ENCODE measurements around the gene EFNA5. TPM values are rescaled to one million over a fixed set of nuclear protein-coding genes. Genes with fewer than 3 reads are reported as not detected.
"Not testable (repeated sequence)": the region's sequence is repeated elsewhere in the genome, so short reads cannot be mapped to it uniquely, and the experiment has no call there.

The EFNA5 gene
- total and polyA plus RNA-seq, 2 donors, result 1.7 to 3.6 TPM

DNA sequence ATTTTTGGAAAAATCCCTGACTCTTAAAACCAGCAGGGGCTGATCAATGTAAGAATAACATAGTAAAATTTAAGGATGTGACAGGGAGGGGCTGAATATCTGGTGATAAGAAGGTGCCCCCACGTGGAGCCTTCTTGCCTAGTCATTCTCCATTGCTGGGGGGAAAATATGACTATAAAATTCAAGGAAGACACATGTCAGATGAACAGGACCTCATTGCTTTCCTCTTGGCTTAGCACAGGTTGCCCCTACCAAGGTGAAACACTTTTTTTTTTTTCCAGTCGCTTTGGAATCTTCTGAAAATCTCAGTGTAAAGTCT lies 310.9 kb downstream of the EFNA5 start:
- WGBS, result 48% methylated on average over 2 of the region's 2 CpGs

DNA sequence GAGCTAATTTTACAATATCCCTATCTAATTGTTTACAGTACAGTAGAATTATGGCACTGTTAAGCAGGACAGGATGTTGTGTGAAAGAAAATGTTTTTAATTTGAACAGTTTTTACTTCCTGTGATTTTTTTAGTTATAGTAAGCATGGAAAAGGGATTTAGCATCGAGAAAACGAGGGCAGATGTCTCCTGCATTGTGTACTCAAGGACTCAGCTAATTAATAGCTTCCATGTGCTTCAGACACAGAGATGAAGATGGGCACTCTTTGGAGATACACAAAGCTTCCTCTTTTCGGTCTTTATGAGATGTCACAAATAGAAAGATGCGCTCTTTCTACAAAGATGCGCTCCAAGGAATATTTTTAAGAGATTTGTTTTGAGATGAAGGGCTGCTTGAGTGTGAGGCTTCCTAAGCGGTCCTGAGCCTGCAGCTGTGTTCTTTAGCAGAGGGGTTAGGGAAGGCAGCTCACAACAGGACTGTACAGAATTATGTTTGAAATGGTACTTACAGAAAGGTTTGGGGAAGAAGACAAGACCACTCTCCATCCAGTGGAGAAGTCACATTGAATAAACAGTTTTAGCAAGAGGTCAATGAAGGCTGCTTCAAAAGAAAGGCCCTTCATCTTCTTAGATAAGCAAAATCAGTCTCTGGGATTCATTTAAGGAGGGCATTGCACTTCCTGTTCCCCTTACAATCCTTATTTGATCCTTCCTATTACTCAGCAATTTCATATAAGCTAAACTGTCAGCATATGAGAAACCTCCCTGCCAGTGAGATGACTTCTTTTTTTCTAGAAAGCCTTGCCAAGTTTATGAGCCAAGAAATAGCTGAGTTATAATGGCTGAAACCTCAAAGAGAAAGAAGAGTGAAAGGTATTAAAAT lies 311.5 kb downstream of the EFNA5 start:
- Histone ChIP-seq H3K36me3 (ENCODE audit: control insufficient read depth in 2 of 2, insufficient read depth in 2 of 2, low read length in 1 of 2) (no peaks in the 10 kb centered on the region), H3K4me1 (ENCODE audit: control insufficient read depth in 2 of 2, insufficient read depth in 2 of 2, low read length in 2 of 2) (no peaks in the 10 kb centered on the region), H3K9me3 (ENCODE audit: control insufficient read depth in 2 of 2, insufficient read depth in 1 of 2, low read length in 1 of 2) (no peaks in the 10 kb centered on the region), H3K27ac (ENCODE audit: low read depth in 1 of 2, low read length in 1 of 2) (no peak overlapping the region), H3K27me3 (ENCODE audit: control insufficient read depth in 2 of 2, insufficient read depth in 1 of 2, low read length in 1 of 2) (no peaks in the 10 kb centered on the region), H3K4me3 (ENCODE audit: low read length in 2 of 2) (no peak overlapping the region)
- WGBS, result 93% methylated on average over 6 of the region's 6 CpGs
- DNase-seq (ENCODE audit: low read depth in 6 of 9, low spot score in 9 of 9), result no peak

More for the DNA sequence above, 310.9 kb downstream of the EFNA5 start:
- H3K9me3 ChIP-seq (ENCODE audit: control insufficient read depth in 2 of 2, insufficient read depth in 1 of 2, low read length in 1 of 2), result no peaks in the 10 kb centered on the region
- no peaks in the 10 kb centered on the region for H3K4me1 ChIP-seq (ENCODE audit: control insufficient read depth in 2 of 2, insufficient read depth in 2 of 2, low read length in 2 of 2)
- no peaks in the 10 kb centered on the region for H3K27me3 ChIP-seq (ENCODE audit: control insufficient read depth in 2 of 2, insufficient read depth in 1 of 2, low read length in 1 of 2)
- no peak overlapping the region for H3K27ac ChIP-seq (ENCODE audit: low read depth in 1 of 2, low read length in 1 of 2)
- H3K4me3 ChIP-seq (ENCODE audit: low read length in 2 of 2), result no peak overlapping the region
- no peak for DNase-seq (ENCODE audit: low read depth in 6 of 9, low spot score in 9 of 9)
- H3K36me3 ChIP-seq (ENCODE audit: control insufficient read depth in 2 of 2, insufficient read depth in 2 of 2, low read length in 1 of 2), result no peaks in the 10 kb centered on the region

DNA sequence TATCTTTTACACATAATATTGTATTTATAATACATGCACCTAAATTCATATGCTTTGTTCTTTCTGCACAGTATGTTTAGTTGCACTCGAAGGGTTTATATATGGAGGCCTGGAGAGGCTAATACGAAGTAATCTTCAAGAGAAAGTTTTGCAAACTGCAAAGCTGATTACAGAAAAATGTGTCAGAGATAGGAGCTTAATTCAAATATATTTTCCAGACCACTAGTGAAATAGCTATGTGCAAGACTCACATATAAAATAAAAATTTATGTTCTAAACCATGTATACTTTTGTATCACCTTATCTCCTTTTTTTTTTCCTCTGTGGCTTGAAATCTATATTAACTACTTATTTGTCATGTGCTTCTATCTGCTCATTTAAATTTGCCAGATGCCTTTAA lies 313.8 kb downstream of the EFNA5 start:
- no peaks in the 10 kb centered on the region for H3K27me3 ChIP-seq (ENCODE audit: control insufficient read depth in 2 of 2, insufficient read depth in 1 of 2, low read length in 1 of 2)
- H3K4me1 ChIP-seq (ENCODE audit: control insufficient read depth in 2 of 2, insufficient read depth in 2 of 2, low read length in 2 of 2), result no peaks in the 10 kb centered on the region
- no peaks in the 10 kb centered on the region for H3K36me3 ChIP-seq (ENCODE audit: control insufficient read depth in 2 of 2, insufficient read depth in 2 of 2, low read length in 1 of 2)
- H3K9me3 ChIP-seq (ENCODE audit: control insufficient read depth in 2 of 2, insufficient read depth in 1 of 2, low read length in 1 of 2), result no peaks in the 10 kb centered on the region
- H3K27ac ChIP-seq (ENCODE audit: low read depth in 1 of 2, low read length in 1 of 2), result no peak overlapping the region
- H3K4me3 ChIP-seq (ENCODE audit: low read length in 2 of 2), result no peak overlapping the region
- DNase-seq (ENCODE audit: low read depth in 6 of 9, low spot score in 9 of 9), result no peak
- WGBS, result 97% methylated on average over 2 of the region's 2 CpGs

DNA sequence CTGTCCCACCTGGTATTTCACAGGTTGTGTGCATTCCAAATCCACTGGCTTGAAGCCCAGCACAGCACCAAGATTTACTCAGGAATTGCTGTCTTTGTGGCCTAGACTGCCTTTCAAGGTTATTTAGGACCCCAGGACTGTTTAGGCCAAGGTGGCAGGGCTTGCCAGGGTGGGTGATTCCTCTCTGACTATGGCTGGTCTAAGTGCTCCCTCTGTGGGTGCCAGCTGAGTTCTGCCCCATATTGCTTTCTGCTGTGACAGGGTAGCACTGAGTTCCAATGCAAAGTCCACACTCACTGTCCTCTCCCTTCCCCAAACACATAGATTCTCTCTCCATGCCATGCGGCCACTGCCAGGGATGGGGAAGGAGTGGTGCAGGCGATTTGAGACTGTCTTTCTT lies 318.2 kb downstream of the EFNA5 start:
- 98% methylated on average over 2 of the region's 2 CpGs for WGBS
- Histone ChIP-seq H3K9me3 (ENCODE audit: control insufficient read depth in 2 of 2, insufficient read depth in 1 of 2, low read length in 1 of 2) (no peaks in the 10 kb centered on the region), H3K27ac (ENCODE audit: low read depth in 1 of 2, low read length in 1 of 2) (no peak overlapping the region), H3K27me3 (ENCODE audit: control insufficient read depth in 2 of 2, insufficient read depth in 1 of 2, low read length in 1 of 2) (no peaks in the 10 kb centered on the region), H3K4me3 (ENCODE audit: low read length in 2 of 2) (no peak overlapping the region), H3K36me3 (ENCODE audit: control insufficient read depth in 2 of 2, insufficient read depth in 2 of 2, low read length in 1 of 2) (no peaks in the 10 kb centered on the region), H3K4me1 (ENCODE audit: control insufficient read depth in 2 of 2, insufficient read depth in 2 of 2, low read length in 2 of 2) (no peaks in the 10 kb centered on the region)
- DNase-seq (ENCODE audit: low read depth in 6 of 9, low spot score in 9 of 9), result no peak

DNA sequence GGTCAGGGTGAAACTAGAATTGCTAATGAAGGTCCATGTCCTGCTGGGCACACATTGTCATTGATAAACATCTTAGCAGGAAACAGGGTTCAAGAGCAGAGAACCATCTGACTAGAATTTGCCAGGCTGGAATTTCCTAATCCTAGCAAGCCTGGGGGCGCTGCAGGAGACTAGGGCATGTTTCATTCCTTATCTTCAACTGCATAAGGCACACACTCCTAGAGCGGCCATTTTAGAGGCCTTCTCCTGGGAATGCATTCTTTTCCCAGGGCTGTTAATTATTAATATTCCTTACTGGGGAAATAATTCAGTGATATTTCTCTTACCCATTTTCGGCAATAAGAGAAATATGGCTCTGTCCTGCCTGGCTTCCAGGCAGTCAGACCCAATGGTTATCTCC lies 324.2 kb downstream of the EFNA5 start:
- H3K27ac ChIP-seq (ENCODE audit: low read depth in 1 of 2, low read length in 1 of 2); H3K4me3 ChIP-seq (ENCODE audit: low read length in 2 of 2); H3K9me3 ChIP-seq (ENCODE audit: control insufficient read depth in 2 of 2, insufficient read depth in 1 of 2, low read length in 1 of 2); H3K36me3 ChIP-seq (ENCODE audit: control insufficient read depth in 2 of 2, insufficient read depth in 2 of 2, low read length in 1 of 2); DNase-seq (ENCODE audit: low read depth in 6 of 9, low spot score in 9 of 9); H3K27me3 ChIP-seq (ENCODE audit: control insufficient read depth in 2 of 2, insufficient read depth in 1 of 2, low read length in 1 of 2); H3K4me1 ChIP-seq (ENCODE audit: control insufficient read depth in 2 of 2, insufficient read depth in 2 of 2, low read length in 2 of 2): not testable (repeated sequence)
- WGBS, result 96% methylated on average over 3 of the region's 3 CpGs

DNA sequence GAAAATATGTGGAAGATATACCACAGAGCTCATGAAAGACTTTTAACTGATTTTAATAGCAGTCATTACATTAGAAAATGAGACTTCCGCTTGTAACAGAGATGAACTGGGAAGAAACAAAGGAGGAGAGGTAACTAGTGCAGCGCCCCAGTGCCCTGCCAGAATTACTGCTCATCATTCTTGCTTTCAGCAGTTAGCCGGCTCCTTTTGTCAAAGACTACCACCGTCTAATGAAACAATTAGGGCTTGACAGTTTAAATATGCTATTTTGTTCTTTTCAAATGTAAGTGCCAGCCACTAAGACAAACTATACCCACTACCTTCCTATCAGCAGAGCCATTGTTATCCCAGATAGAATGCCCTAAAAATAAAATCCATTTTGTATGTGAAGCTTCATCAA lies 328.4 kb downstream of the EFNA5 start:
- WGBS, result 93% methylated on average over 4 of the region's 4 CpGs
- no peaks in the 10 kb centered on the region for H3K27me3 ChIP-seq (ENCODE audit: control insufficient read depth in 2 of 2, insufficient read depth in 1 of 2, low read length in 1 of 2)
- no peak overlapping the region for H3K27ac ChIP-seq (ENCODE audit: low read depth in 1 of 2, low read length in 1 of 2)
- H3K4me3 ChIP-seq (ENCODE audit: low read length in 2 of 2), result no peak overlapping the region
- H3K36me3 ChIP-seq (ENCODE audit: control insufficient read depth in 2 of 2, insufficient read depth in 2 of 2, low read length in 1 of 2), result no peaks in the 10 kb centered on the region
- no peak for DNase-seq (ENCODE audit: low read depth in 6 of 9, low spot score in 9 of 9)
- H3K4me1 ChIP-seq (ENCODE audit: control insufficient read depth in 2 of 2, insufficient read depth in 2 of 2, low read length in 2 of 2), result no peaks in the 10 kb centered on the region
- H3K9me3 ChIP-seq (ENCODE audit: control insufficient read depth in 2 of 2, insufficient read depth in 1 of 2, low read length in 1 of 2), result no peaks in the 10 kb centered on the region

DNA sequence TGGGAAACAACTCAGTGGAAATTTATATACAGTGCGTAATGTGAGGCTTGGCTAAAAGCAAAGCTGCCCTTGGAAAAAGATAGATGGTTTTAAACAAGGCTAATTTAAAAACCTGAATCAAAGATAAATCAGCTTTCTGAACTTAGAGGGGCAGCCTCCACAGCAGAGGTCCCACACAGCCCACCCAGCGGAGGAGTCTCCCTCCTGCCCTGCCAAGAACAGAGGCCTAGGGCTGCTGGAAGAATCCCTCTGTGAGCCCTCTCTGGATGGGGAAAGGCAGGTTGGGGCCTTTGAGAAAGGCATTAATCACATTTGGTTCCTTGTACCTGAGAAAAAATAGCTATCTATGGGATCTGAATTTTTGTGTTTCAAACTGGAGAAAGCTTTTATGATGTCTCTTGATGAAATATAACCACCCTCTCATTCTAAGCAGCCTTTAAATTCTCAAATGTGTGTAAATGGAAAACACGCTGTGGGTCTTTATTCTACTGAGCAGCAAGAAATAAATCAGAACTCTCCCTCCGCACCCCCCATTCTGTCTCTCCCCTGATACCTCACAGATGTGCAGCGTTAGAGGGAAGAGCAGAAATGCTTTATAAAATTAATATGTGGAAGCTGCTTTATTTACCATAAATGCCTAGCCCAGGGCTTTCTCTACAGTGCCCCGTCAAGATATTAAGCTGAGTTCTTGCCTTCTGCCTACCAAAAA lies 329.2 kb downstream of the EFNA5 start:
- DNase-seq (ENCODE audit: low read depth in 6 of 9, low spot score in 9 of 9), result no peak
- Histone ChIP-seq H3K9me3 (ENCODE audit: control insufficient read depth in 2 of 2, insufficient read depth in 1 of 2, low read length in 1 of 2) (no peaks in the 10 kb centered on the region), H3K27ac (ENCODE audit: low read depth in 1 of 2, low read length in 1 of 2) (no peak overlapping the region), H3K4me1 (ENCODE audit: control insufficient read depth in 2 of 2, insufficient read depth in 2 of 2, low read length in 2 of 2) (no peaks in the 10 kb centered on the region), H3K27me3 (ENCODE audit: control insufficient read depth in 2 of 2, insufficient read depth in 1 of 2, low read length in 1 of 2) (no peaks in the 10 kb centered on the region), H3K36me3 (ENCODE audit: control insufficient read depth in 2 of 2, insufficient read depth in 2 of 2, low read length in 1 of 2) (no peaks in the 10 kb centered on the region), H3K4me3 (ENCODE audit: low read length in 2 of 2) (no peak overlapping the region)
- WGBS, result 97% methylated on average over 6 of the region's 6 CpGs

DNA sequence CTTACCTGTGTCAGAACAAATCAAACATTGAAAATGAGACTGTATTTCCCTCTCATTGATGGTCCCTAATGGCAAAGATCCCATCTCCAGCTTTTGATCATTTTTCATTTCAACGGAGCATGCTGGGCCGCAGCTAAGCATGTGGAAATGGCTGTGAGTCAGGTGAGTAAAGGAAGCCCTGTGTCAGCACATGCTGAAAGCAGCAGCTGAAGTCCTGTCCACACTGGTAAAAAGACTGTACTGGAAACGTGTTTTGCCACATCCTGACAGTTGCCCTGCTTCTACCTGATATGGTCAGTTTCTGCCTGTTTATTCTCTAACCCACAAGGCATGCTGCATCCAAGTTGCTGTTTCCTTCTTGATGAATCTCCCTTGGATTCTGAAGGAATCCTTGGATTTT lies 330.1 kb downstream of the EFNA5 start:
- H3K27ac ChIP-seq (ENCODE audit: low read depth in 1 of 2, low read length in 1 of 2), result no peak overlapping the region
- no peaks in the 10 kb centered on the region for H3K9me3 ChIP-seq (ENCODE audit: control insufficient read depth in 2 of 2, insufficient read depth in 1 of 2, low read length in 1 of 2)
- 72% methylated on average over 3 of the region's 3 CpGs for WGBS
- H3K36me3 ChIP-seq (ENCODE audit: control insufficient read depth in 2 of 2, insufficient read depth in 2 of 2, low read length in 1 of 2), result no peaks in the 10 kb centered on the region
- no peak overlapping the region for H3K4me3 ChIP-seq (ENCODE audit: low read length in 2 of 2)
- H3K27me3 ChIP-seq (ENCODE audit: control insufficient read depth in 2 of 2, insufficient read depth in 1 of 2, low read length in 1 of 2), result no peaks in the 10 kb centered on the region
- no peaks in the 10 kb centered on the region for H3K4me1 ChIP-seq (ENCODE audit: control insufficient read depth in 2 of 2, insufficient read depth in 2 of 2, low read length in 2 of 2)
- peak in 1 of 9 donors; percentile 2 for DNase-seq (ENCODE audit: low read depth in 6 of 9, low spot score in 9 of 9)

DNA sequence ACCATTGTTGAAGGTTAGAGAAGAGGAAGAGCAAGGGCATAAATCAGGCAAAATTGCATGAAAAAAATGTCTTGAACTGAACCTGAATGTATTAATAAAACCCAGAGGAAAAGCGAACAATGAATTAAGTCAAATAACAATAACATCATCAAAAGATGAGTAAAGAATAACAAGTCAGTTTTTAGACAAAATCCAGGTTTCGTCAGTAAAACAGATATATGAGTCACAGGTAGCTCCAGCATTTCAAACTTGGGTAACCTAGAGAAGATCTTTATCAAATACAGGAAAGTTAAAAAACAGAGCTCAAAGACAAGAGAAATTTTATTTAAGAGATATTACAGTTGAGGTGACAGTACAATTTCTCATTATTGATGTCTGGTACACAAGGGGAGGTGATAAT lies 332.4 kb downstream of the EFNA5 start:
- H3K9me3 ChIP-seq (ENCODE audit: control insufficient read depth in 2 of 2, insufficient read depth in 1 of 2, low read length in 1 of 2), result no peaks in the 10 kb centered on the region
- no peak overlapping the region for H3K27ac ChIP-seq (ENCODE audit: low read depth in 1 of 2, low read length in 1 of 2)
- no peak for DNase-seq (ENCODE audit: low read depth in 6 of 9, low spot score in 9 of 9)
- H3K4me3 ChIP-seq (ENCODE audit: low read length in 2 of 2), result no peak overlapping the region
- WGBS, result 98% methylated on average over 2 of the region's 2 CpGs
- no peaks in the 10 kb centered on the region for H3K4me1 ChIP-seq (ENCODE audit: control insufficient read depth in 2 of 2, insufficient read depth in 2 of 2, low read length in 2 of 2)
- no peaks in the 10 kb centered on the region for H3K27me3 ChIP-seq (ENCODE audit: control insufficient read depth in 2 of 2, insufficient read depth in 1 of 2, low read length in 1 of 2)
- no peaks in the 10 kb centered on the region for H3K36me3 ChIP-seq (ENCODE audit: control insufficient read depth in 2 of 2, insufficient read depth in 2 of 2, low read length in 1 of 2)
